ENCODE data around the gene LRPAP1. TPM values are rescaled to one million over a fixed set of nuclear protein-coding genes. Genes with fewer than 3 reads are reported as not detected.
"Not testable (repeated sequence)": the region's sequence is repeated elsewhere in the genome, so short reads cannot be mapped to it uniquely, and the experiment has no call there.

Gene LRPAP1
- total and polyA plus RNA-seq, 2 experiments from 2014 or later = 63.0 to 82.5 TPM

DNA sequence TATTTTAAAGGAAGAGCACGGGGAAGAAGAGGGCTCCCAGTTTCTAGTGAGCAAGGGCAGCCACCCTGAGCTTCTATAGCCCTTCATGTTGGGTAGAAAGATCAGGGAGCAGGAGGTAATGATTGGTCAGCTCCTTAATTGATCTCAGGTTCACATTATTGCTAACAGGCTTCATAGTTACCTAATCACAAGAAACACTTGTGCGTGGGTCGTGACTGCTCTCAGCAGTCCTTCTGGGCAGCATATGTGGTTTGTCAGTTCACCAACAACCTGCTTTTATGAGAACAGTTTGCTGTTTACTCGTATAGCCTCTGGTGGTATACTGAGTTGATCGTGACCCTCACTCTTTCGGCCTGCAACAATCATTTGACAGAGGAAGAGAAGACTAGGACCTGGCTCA lies 73.9 kb downstream of the LRPAP1 start (continued):
- TF ChIP-seq, protein P1, sequence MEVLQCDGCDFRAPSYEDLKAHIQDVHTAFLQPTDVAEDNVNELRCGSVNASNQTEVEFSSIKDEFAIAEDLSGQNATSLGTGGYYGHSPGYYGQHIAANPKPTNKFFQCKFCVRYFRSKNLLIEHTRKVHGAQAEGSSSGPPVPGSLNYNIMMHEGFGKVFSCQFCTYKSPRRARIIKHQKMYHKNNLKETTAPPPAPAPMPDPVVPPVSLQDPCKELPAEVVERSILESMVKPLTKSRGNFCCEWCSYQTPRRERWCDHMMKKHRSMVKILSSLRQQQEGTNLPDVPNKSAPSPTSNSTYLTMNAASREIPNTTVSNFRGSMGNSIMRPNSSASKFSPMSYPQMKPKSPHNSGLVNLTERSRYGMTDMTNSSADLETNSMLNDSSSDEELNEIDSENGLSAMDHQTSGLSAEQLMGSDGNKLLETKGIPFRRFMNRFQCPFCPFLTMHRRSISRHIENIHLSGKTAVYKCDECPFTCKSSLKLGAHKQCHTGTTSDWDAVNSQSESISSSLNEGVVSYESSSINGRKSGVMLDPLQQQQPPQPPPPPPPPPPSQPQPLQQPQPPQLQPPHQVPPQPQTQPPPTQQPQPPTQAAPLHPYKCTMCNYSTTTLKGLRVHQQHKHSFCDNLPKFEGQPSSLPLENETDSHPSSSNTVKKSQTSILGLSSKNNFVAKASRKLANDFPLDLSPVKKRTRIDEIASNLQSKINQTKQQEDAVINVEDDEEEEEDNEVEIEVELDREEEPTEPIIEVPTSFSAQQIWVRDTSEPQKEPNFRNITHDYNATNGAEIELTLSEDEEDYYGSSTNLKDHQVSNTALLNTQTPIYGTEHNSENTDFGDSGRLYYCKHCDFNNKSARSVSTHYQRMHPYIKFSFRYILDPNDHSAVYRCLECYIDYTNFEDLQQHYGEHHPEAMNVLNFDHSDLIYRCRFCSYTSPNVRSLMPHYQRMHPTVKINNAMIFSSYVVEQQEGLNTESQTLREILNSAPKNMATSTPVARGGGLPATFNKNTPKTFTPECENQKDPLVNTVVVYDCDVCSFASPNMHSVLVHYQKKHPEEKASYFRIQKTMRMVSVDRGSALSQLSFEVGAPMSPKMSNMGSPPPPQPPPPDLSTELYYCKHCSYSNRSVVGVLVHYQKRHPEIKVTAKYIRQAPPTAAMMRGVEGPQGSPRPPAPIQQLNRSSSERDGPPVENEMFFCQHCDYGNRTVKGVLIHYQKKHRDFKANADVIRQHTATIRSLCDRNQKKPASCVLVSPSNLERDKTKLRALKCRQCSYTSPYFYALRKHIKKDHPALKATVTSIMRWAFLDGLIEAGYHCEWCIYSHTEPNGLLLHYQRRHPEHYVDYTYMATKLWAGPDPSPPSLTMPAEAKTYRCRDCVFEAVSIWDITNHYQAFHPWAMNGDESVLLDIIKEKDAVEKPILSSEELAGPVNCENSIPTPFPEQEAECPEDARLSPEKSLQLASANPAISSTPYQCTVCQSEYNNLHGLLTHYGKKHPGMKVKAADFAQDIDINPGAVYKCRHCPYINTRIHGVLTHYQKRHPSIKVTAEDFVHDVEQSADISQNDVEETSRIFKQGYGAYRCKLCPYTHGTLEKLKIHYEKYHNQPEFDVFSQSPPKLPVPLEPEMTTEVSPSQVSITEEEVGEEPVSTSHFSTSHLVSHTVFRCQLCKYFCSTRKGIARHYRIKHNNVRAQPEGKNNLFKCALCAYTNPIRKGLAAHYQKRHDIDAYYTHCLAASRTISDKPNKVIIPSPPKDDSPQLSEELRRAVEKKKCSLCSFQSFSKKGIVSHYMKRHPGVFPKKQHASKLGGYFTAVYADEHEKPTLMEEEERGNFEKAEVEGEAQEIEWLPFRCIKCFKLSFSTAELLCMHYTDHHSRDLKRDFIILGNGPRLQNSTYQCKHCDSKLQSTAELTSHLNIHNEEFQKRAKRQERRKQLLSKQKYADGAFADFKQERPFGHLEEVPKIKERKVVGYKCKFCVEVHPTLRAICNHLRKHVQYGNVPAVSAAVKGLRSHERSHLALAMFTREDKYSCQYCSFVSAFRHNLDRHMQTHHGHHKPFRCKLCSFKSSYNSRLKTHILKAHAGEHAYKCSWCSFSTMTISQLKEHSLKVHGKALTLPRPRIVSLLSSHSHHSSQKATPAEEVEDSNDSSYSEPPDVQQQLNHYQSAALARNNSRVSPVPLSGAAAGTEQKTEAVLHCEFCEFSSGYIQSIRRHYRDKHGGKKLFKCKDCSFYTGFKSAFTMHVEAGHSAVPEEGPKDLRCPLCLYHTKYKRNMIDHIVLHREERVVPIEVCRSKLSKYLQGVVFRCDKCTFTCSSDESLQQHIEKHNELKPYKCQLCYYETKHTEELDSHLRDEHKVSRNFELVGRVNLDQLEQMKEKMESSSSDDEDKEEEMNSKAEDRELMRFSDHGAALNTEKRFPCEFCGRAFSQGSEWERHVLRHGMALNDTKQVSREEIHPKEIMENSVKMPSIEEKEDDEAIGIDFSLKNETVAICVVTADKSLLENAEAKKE (CRISPR knock-in tag; IDR thresholded peaks at IDR 0.05) = no peak
- no peak for TF ChIP-seq STAT1 (IDR thresholded peaks at IDR 0.05; ENCODE audit: unreplicated experiment)

GRCh38 chr4:3455596-3455995 lies 76.6 kb downstream of the LRPAP1 start:
- not testable (repeated sequence) for H4K20me1 ChIP-seq (replicated peaks; ENCODE audit: insufficient read depth); H3K4me2 ChIP-seq; H3K4me3 ChIP-seq; H3K9me2 ChIP-seq (ENCODE audit: insufficient read depth); H3K4me1 ChIP-seq (ENCODE audit: insufficient read depth); H3K4me3 Mint-ChIP-seq; H3K27ac ChIP-seq (ENCODE audit: low read depth); H3K36me3 Mint-ChIP-seq (ENCODE audit: low read depth); DNase-seq (ENCODE audit: low spot score); H3K4me1 Mint-ChIP-seq; H2AFZ ChIP-seq; H3K79me2 ChIP-seq (replicated peaks; ENCODE audit: insufficient read depth); H3F3A ChIP-seq (replicated peaks; ENCODE audit: low read depth); H3K27ac Mint-ChIP-seq; H3K36me3 ChIP-seq (ENCODE audit: insufficient read depth); ATAC-seq
- Mint-ChIP-seq H3K9me3 (peaks cover 34% of the 10 kb centered on the region), H3K27me3 (ENCODE audit: insufficient read depth, low read depth, poor library complexity) (peaks cover 33% of the 10 kb centered on the region)
- H3K27me3 ChIP-seq (ENCODE audit: insufficient read depth) = peaks cover 57% of the 10 kb centered on the region

Other genes starting within 250 kb of the LRPAP1 start
- gene RGS12, start 239.4 kb downstream of the LRPAP1 start, total RNA-seq (2014; rRNA removed; shearing (Covaris generic)) = 13.4 and 19.0 TPM in 2 replicates
- gene RGS12, start 239.4 kb downstream of the LRPAP1 start, polyA plus RNA-seq (2016; fragmentation: Nextera tagmentation; extraction: Ambion mirVana) = 8.0 and 8.2 TPM in 2 replicates
- gene HGFAC, start 90.5 kb downstream of the LRPAP1 start, total RNA-seq (2014; rRNA removed; shearing (Covaris generic)) = 0.94 TPM in 1 of 2 replicates, not detected in the other
- gene HGFAC, start 90.5 kb downstream of the LRPAP1 start, polyA plus RNA-seq (2016; fragmentation: Nextera tagmentation; extraction: Ambion mirVana) = not detected in 2 replicates
- 0.52 and 0.54 TPM in 2 replicates for gene DOK7, start 69.1 kb downstream of the LRPAP1 start, total RNA-seq (2014; rRNA removed; shearing (Covaris generic))
- 0.31 and 0.34 TPM in 2 replicates for gene DOK7, start 69.1 kb downstream of the LRPAP1 start, polyA plus RNA-seq (2016; fragmentation: Nextera tagmentation; extraction: Ambion mirVana)
- gene ADRA2C, start 234.0 kb upstream of the LRPAP1 start, total RNA-seq (2014; rRNA removed; shearing (Covaris generic)) = 16.3 and 16.6 TPM in 2 replicates
- gene ADRA2C, start 234.0 kb upstream of the LRPAP1 start, polyA plus RNA-seq (2016; fragmentation: Nextera tagmentation; extraction: Ambion mirVana) = 3.0 and 4.1 TPM in 2 replicates